Uterus (tissue), 2 donors: ENCODE results near the gene MAP2K2.

Source experiments
- CTCF ChIP-seq, 4 experiments: fragments of 200-600 bp in 2 of 4; fragments of 450-650 bp in 2 of 4; sonication (generic) in 2 of 4; IDR thresholded peaks; one replicate each; pipeline ENCODE4 v1.5.1; 2016 to 2019; ENCODE audit warnings: antibody characterized with exemption in 4 of 4, mild to moderate bottlenecking in 2 of 4, moderate library complexity in 1 of 4
- POLR2A ChIP-seq, 2 donors: fragments of 450-650 bp; IDR thresholded peaks; one replicate each; pipeline ENCODE4 v1.6.1; 2016; ENCODE audit warnings: antibody characterized with exemption in 2 of 2, mild to moderate bottlenecking in 1 of 2, moderate library complexity in 1 of 2

- TF ChIP-seq CTCF (IDR thresholded peaks at IDR 0.05) = no peak
- TF ChIP-seq POLR2A (IDR thresholded peaks at IDR 0.05) = no peak
These were observed 46.9 kb downstream of the MAP2K2 start for GRCh38 chr19:4077007-4077374.
